OCI-LY7 (cell line): Measurements from ENCODE around the gene RBBP8NL. TPM values are rescaled to one million over a fixed set of nuclear protein-coding genes. Genes with fewer than 3 reads are reported as not detected.
A peak's percentile ranks its signal among the peaks of the same experiment; 100 is the strongest.

Source experiments
- BruUV-seq: library from RNA; stranded (reverse); fragments of 400-500 nt; replicated peaks from 2 replicates; lab custom pipeline; 2021; lab: Mats Ljungman, UMichigan
- CTCF ChIA-PET: fragments of 300-600 bp; sonication (Branson Sonifier 250); formaldehyde crosslinking; loops from one replicate; lab custom pipeline; 2022; ENCODE audit warnings: antibody characterized with exemption; ENCODE audit not compliant: unreplicated experiment; lab: Charles Lee
- POLR2A ChIA-PET: fragments of 300-600 bp; sonication (Branson Sonifier 250); formaldehyde crosslinking; loops from one replicate; lab custom pipeline; 2022; ENCODE audit warnings: antibody characterized with exemption; lab: Charles Lee
- DNase-seq: peaks from one replicate; pipeline ENCODE4 v3.0.0-alpha.2; 2015; ENCODE audit warnings: low spot score
- H2AFZ ChIP-seq: fragments of 200-600 bp; sonication (generic), shearing (Covaris generic); 2 replicates; pipeline ENCODE4 v1.6.1; 2014; ENCODE audit warnings: mild to moderate bottlenecking, antibody characterized with exemption, low read length, moderate library complexity
- H3K27ac ChIP-seq: fragments of 200-600 bp; sonication (generic); 2 replicates; pipeline ENCODE4 v1.5.1; 2014; ENCODE audit warnings: mixed run types, low read depth, mild to moderate bottlenecking, moderate library complexity, low read length, inconsistent platforms; ENCODE audit not compliant: poor library complexity, severe bottlenecking
- H3K36me3 ChIP-seq: fragments of 200-600 bp; sonication (generic); 2 replicates; pipeline ENCODE4 v1.6.1; 2014; ENCODE audit warnings: mild to moderate bottlenecking, antibody characterized with exemption, low read length, moderate library complexity, mixed read lengths; ENCODE audit not compliant: insufficient read depth
- H3K4me1 ChIP-seq: fragments of 200-600 bp; sonication (generic); 2 replicates; pipeline ENCODE4 v1.5.1; 2014; ENCODE audit warnings: mild to moderate bottlenecking, low read length; ENCODE audit not compliant: insufficient read depth, poor library complexity, severe bottlenecking
- H3K4me2 ChIP-seq: fragments of 200-600 bp; sonication (generic); 2 replicates; pipeline ENCODE4 v1.6.1; 2014; ENCODE audit warnings: mild to moderate bottlenecking, low read length
- H3K4me3 ChIP-seq: fragments of 200-600 bp; sonication (generic); 2 replicates; pipeline ENCODE4 v1.5.1; 2014; ENCODE audit warnings: mild to moderate bottlenecking, low read depth, low read length; ENCODE audit not compliant: poor library complexity, severe bottlenecking
- H3K79me2 ChIP-seq: fragments of 200-600 bp; sonication (generic); 2 replicates; pipeline ENCODE4 v1.6.1; 2016; ENCODE audit warnings: low read depth, mild to moderate bottlenecking, low read length, moderate library complexity, mixed read lengths; ENCODE audit not compliant: insufficient read depth
- H3K9me2 ChIP-seq: fragments of 200-600 bp; sonication (generic); 2 replicates; pipeline ENCODE4 v1.6.1; 2016; ENCODE audit warnings: mild to moderate bottlenecking, low read length, mixed read lengths; ENCODE audit not compliant: insufficient read depth
- H3K9me3 ChIP-seq: fragments of 200-600 bp; sonication (generic); 2 replicates; pipeline ENCODE4 v1.6.1; 2014; ENCODE audit warnings: mild to moderate bottlenecking, mixed run types, low read length, mixed read lengths
- H4K20me1 ChIP-seq: fragments of 200-600 bp; sonication (generic); 2 replicates; pipeline ENCODE4 v1.6.1; 2014; ENCODE audit warnings: mild to moderate bottlenecking, antibody characterized with exemption, low read length, moderate library complexity, mixed read lengths; ENCODE audit not compliant: insufficient read depth
- CTCF ChIP-seq: fragments of 200-600 bp; sonication (generic); conservative IDR thresholded peaks from 2 replicates; pipeline ENCODE4 v1.5.1; 2014; ENCODE audit warnings: mild to moderate bottlenecking, antibody characterized with exemption, low read length, moderate library complexity, mixed read lengths
- EZH2phosphoT487 ChIP-seq: fragments of 200-600 bp; sonication (generic); IDR thresholded peaks from 2 replicates; pipeline ENCODE4 v1.6.1; 2018; ENCODE audit warnings: low read depth, borderline replicate concordance, mild to moderate bottlenecking, mixed run types, antibody characterized with exemption, low read length, moderate library complexity, mixed read lengths
- intact Hi-C: fragments of 100-400 bp; cut with micrococcal nuclease; formaldehyde crosslinking; loops from one replicate; pipeline ENCODE4 v1.10.0; 2022; ENCODE audit not compliant: unreplicated experiment
- total RNA-seq, 2 experiments: library from RNA; depleted of rRNA in 1 of 2; stranded (reverse); fragments of >200 nt in 1 of 2; shearing (Covaris generic) in 1 of 2; gene quantifications; 2 replicates each; pipeline ENCODE4 v1.2.3, GENCODE V29; 2014 to 2022

Gene RBBP8NL
- total RNA-seq, 2 experiments from 2014 or later, result not detected

- no peaks in the 10 kb centered on the region for H3K36me3 ChIP-seq
- POLR2A ChIA-PET, result interaction anchor here (0.6 to 0.9 kb wide), 4 partner anchors 19 to 426 kb away, joined by 3 to 4 read pairs (median 3); no protein-coding TSS in a partner anchor
- H3K79me2 ChIP-seq, result no peaks in the 10 kb centered on the region
- intact Hi-C loops, result loop anchor here (1.0 to 5.0 kb wide), 3 partner anchors 27 to 64 kb away; partner anchors contain the start of gene ADRM1
- no peaks in the 10 kb centered on the region for H3K9me3 ChIP-seq
- peak overlapping the region; percentile 49 for H2AFZ ChIP-seq
- H3K27ac ChIP-seq, result peak overlapping the region; percentile 56
- no peaks in the 10 kb centered on the region for H4K20me1 ChIP-seq
- BruUV-seq, result no TSS peak
- H3K9me2 ChIP-seq, result no peaks in the 10 kb centered on the region
- peak; percentile 45 for DNase-seq
- TF ChIP-seq EZH2phosphoT487 (no peak), CTCF (no peak)
- H3K4me1 ChIP-seq, result peaks cover 52% of the 10 kb centered on the region
- CTCF ChIA-PET, result no interaction called here
- peak overlapping the region; percentile 92 for H3K4me3 ChIP-seq
- peak overlapping the region; percentile 86 for H3K4me2 ChIP-seq
Measured at GRCh38 chr20:62366370-62367135, 60.8 kb downstream of the RBBP8NL start.

- Histone ChIP-seq H4K20me1 (no peaks in the 10 kb centered on the region), H3K9me2 (no peaks in the 10 kb centered on the region), H3K4me2 (peak overlapping the region; percentile 86), H3K4me1 (peaks cover 54% of the 10 kb centered on the region), H3K27ac (peak overlapping the region; percentile 56), H3K79me2 (no peaks in the 10 kb centered on the region), H2AFZ (no peak overlapping the region), H3K36me3 (no peaks in the 10 kb centered on the region), H3K9me3 (no peaks in the 10 kb centered on the region), H3K4me3 (peak overlapping the region; percentile 92)
- no peak for TF ChIP-seq CTCF
- TF ChIP-seq EZH2phosphoT487, result no peak
- intact Hi-C loops, result loop anchor here (5.0 kb wide), 1 partner anchor 44 kb away; no protein-coding TSS in a partner anchor
- BruUV-seq, result no TSS peak
- DNase-seq, result peak; percentile 53
- ChIA-PET CTCF (no interaction called here), POLR2A (interaction anchor here (0.6 to 0.9 kb wide), 3 partner anchors 9 to 65 kb away, joined by 3 read pairs; no protein-coding TSS in a partner anchor)
Measured at GRCh38 chr20:62365814-62366369, 61.4 kb downstream of the RBBP8NL start.
